GM12875 (cell line): ENCODE results near the gene TOR1A.
"Not testable (repeated sequence)": the region's sequence is repeated elsewhere in the genome, so short reads cannot be mapped to it uniquely, and the experiment has no call there.

Experiments
- H3K4me3 ChIP-seq: one replicate; pipeline ENCODE4 v1.5.1; 2011; ENCODE audit warnings: low read depth, low read length, control low read depth
- TF ChIP-seq, protein P1 (sequence below): IDR thresholded peaks from 2 replicates; pipeline ENCODE4 v1.5.1; 2011; ENCODE audit warnings: low read depth, mild to moderate bottlenecking, control low read depth, inconsistent platforms, low read length, moderate library complexity, borderline replicate concordance; ENCODE audit not compliant: insufficient read depth

TOR1A gene

DNA sequence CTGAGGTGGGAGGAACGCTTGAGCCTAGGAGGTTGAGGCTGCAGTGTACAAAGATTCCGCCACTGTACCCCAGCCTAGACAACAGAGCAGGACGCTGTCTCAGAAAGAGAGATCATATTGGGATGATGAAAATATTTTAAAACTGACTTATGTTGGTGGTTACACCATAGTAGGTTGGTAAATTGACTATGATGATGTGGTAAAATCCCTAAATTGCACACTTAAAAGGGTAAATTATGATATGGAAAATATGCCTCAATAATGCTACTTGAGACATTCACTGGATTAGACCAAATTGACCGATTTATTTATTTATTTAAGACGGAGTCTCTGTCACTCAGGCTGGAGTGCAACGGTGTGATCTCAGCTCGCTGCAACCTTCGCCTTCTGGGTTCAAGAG, 42.8 kb downstream of the TOR1A start:
- TF ChIP-seq, protein P1, sequence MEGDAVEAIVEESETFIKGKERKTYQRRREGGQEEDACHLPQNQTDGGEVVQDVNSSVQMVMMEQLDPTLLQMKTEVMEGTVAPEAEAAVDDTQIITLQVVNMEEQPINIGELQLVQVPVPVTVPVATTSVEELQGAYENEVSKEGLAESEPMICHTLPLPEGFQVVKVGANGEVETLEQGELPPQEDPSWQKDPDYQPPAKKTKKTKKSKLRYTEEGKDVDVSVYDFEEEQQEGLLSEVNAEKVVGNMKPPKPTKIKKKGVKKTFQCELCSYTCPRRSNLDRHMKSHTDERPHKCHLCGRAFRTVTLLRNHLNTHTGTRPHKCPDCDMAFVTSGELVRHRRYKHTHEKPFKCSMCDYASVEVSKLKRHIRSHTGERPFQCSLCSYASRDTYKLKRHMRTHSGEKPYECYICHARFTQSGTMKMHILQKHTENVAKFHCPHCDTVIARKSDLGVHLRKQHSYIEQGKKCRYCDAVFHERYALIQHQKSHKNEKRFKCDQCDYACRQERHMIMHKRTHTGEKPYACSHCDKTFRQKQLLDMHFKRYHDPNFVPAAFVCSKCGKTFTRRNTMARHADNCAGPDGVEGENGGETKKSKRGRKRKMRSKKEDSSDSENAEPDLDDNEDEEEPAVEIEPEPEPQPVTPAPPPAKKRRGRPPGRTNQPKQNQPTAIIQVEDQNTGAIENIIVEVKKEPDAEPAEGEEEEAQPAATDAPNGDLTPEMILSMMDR, result no peak
- H3K4me3 ChIP-seq, result no peak overlapping the region

GRCh38 chr9:129779560-129780190, 44.3 kb downstream of the TOR1A start:
- TF ChIP-seq, protein P1, result no peak
- H3K4me3 ChIP-seq, result no peak overlapping the region

DNA sequence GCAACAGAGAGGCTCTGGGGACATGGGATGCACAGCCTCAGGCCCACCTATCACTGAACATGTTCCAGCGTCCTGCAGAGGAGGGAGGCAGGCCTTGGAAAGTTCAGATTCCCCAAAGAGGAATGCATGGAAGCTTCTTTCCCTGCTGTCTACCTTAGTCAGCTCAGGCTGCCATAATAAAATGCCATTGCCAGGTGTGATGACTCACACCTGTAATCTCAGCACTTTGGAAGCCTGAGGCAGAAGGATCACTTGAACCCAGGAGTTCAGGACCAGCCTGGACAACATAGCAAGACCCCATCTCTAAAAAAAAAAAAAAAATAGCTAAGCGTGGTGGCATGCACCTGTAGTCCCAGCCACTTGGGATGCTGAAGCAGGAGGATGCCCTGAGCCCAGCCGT, 45.5 kb downstream of the TOR1A start:
- TF ChIP-seq, protein P1, result no peak

DNA sequence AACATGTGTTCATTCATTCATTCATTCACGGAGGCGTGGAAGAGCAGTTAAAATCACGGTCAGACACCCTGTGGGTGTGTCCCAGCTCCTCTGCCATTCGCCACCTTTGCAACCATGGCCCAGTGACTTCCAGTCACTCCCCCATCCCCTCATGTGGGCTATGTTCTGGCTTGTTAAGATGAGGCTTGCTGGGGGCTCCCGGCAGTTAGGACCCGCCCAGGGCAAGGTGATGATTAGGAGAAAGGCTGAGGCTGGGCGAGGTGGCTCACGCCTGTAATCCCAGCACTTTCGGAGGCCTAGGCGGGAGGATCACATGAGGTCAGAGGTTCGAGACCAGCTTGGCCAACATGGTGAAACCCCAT, 46.2 kb downstream of the TOR1A start:
- TF ChIP-seq, protein P1, result no peak
- H3K4me3 ChIP-seq, result no peak overlapping the region

More for the DNA sequence above, 45.5 kb downstream of the TOR1A start:
- H3K4me3 ChIP-seq, result no peak overlapping the region

DNA sequence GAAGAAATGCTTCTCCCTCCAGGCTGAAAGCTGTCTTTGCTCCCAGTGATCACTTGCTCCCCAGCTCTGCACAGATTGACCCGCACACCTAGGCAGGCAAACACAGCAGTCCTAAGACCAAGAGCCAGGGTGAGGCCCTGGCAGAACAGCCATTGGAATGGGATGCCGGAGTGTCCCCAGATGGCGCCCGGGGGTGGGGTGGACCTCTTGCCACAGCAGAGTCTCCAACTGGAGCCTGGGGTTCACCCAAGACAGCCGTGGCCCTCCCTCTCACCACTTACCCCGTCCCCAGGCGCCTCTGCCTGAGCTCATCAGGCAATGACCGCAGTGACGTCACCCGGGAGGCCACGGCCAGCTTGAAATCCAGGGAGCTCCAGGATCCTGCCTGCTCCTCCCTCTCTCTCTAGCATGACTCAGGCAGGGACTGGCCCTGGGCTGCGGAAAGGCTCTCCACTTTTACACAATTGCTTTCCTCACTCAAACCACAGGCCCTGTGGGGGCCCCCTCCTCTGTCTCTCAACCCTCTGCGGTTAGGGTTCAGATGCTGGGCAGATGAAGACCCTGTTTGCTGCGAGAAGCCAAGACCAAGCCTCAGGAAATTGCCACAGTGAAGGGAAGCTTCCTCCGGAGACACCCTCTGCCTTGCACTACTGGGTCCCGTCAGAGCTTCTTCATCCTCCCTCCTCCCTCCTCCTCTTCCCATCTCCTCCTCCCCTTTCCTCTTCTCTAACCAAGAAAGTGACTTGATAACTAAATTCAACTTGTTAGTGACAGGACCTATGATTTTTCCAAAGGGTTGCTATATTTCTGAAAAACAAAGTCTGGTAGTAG, 46.8 kb downstream of the TOR1A start:
- TF ChIP-seq, protein P1, result no peak
- H3K4me3 ChIP-seq, result no peak overlapping the region

DNA sequence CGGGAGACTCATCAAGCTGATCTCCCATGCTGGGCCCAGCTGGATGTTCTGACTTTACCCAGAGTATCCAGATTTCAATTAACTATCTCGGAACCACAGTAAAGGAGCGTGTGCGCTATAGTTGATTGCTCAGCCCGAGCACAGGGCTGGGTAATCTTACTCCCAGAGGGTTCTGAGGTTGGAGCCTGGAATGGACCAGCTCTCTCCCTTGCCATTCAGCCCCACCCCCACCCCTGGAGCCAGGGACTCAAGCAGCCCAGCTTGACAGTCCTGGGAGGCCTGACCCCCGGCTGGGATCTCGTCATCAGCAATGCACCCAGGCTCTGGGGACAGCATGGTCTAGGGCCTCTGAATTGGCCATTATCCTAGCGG, 47.4 kb downstream of the TOR1A start:
- TF ChIP-seq, protein P1, result no peak
- no peak overlapping the region for H3K4me3 ChIP-seq

GRCh38 chr9:129776096-129776495, 47.8 kb downstream of the TOR1A start:
- not testable (repeated sequence) for H3K4me3 ChIP-seq

DNA sequence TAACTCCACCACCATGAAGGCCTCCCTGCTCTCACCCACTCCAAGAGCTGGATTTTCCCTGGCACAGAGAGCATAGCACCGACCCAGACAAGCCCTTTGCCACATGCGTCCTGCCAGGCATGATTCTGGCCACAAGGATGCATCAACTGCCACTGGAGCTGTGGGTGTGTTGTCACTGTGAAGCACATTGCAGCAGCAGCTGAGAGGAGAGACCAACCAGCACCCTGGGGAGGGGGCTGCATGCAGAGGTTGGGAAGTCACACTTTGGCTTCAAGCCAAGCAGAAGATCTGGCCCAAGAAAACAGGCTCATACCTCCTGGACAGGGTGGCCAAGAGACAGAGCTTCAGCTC, 48.5 kb downstream of the TOR1A start:
- TF ChIP-seq, protein P1, result no peak
- no peak overlapping the region for H3K4me3 ChIP-seq
